HS-27A (cell line): ENCODE data around the gene SUPT16H.
"Not testable (repeated sequence)": the region's sequence is repeated elsewhere in the genome, so short reads cannot be mapped to it uniquely, and the experiment has no call there.

Experiments used
- DNase-seq: peaks from one replicate; pipeline ENCODE4 v3.0.0-alpha.2; 2012; ENCODE audit warnings: low read depth, missing footprints

Gene SUPT16H

DNA sequence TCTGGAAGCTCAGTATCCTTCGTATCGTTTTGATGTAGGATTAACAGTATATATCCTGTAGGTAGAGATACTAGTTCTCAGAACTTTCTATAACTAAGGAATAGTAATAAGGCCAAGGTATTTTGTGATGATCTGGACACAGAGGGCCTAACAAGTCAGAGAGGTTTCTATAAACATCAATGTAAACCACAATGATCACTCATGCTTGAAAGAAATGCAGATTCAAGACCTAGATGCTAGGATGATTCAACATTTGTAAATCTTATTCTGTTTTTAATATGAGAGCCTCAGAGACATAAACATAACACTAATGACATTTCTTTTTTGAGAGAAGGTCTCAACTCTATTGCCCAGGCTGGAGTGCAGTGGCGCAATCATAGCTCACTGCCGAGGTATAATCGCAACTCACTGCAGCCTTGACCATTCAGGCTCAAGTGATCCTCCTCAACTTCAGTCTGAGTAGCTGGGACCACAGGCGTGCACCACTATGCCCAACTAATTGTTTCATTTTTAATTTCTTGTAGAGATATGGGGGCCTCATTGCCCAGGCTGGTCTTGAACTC, 16.2 kb downstream of the SUPT16H start:
- DNase-seq: no peak

DNA sequence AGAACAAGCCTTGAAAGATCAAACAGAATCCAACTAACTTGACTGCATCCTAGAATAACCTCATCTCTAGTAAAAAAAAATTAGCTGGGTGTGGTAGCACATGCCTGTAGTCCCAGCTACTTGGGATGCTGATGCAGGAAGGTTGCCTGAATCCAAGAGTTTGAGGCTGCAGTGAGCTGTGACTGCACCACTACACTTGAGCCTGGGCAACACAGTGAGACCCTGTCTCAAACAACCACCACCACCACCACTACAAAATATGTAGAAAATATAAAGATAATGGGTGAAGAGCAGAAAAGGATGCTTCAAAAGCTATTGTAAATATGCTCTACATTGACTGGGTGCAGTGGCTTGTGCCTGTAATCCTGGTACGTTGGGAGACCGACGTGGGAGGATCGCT, 27.3 kb downstream of the SUPT16H start:
- DNase-seq: no peak

DNA sequence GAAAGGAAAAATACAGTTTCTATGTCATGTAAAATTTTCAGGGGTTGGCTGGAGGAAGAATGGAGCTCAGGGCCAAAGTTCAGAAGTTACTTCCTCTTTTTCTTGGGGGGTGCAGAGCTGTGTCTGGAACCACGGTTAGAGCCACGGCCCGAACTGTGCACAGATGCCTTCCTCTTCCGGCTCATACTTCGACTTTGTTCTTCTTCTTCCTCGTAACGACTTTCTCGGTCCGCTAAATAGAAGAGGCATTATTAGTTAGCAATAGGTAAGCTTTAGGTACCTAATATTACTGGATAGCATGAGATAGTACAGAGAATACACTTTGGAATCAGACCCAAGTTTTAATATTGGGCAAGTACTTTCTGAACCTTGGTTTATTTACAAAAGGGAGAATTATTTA, 31.2 kb downstream of the SUPT16H start:
- no peak for DNase-seq

GRCh38 chr14:21350539-21350938, 33.3 kb downstream of the SUPT16H start:
- DNase-seq: no peak

GRCh38 chr14:21347201-21347600, 36.6 kb downstream of the SUPT16H start:
- no peak for DNase-seq

- DNase-seq: no peak
These were observed 37.2 kb downstream of the SUPT16H start for GRCh38 chr14:21346532-21347135.

DNA sequence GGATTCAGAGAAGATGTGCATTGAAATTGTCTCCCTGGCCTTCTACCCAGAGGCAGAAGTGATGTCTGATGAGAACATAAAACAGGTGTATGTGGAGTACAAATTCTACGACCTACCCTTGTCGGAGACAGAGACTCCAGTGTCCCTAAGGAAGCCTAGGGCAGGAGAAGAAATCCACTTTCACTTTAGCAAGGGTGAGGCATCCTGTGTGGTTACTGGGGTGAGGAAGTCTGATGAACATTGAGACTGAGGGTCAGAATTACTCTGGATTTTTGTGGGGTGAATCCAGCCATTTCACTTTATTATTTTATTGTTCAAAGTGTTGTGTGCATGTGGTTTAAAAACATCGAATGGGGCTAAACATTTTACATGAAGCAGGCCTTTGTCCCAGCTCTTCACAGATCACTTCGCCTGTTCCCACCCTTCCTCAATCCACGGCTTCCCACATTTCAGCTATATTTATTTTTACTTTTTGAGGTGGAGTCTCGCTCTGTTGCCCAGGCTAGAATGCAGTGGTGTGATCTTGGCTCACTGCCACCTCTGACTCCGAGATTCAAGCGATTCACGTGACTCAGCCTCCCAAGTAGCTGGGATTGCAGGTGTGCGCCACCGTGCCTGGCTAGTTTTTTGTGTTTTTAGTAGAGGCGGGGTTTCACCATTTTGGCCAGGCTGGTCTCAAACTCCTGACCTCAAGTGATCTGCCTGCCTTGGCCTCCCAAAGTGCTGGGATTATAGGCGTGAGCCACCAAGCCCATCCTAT, 40.6 kb downstream of the SUPT16H start:
- DNase-seq: no peak

DNA sequence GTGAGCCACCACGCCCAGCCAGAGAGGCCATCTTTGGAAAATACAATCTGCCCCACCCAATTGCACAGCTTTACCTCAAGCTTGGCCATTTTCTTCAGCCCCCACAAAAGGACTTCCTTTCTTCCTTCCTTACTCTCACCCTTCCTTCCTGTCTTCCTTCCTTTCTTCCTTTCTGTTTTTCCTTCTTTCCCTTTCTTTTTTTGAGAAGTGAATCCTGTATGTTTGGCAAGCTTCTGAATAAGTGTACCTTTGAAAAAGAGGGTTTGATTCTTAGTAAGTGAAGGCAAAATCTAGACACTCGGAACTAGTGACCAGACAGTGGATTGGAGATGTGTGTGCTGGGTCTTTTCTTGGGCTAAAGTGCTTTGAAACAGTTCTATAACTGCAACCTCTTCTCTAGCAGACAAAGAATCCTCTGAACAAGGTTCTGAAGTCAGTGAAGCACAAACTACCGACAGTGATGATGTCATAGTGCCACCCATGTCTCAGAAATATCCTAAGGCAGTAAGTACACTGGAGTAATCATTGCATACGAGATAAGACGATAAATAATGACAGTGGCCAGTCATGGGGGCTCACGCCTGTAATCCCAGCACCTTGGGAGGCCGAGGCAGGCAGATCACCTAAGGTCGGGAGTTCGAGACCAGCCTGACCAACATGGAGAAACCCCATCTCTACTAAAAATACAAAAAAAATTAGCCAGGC, 49.5 kb downstream of the SUPT16H start:
- no peak for DNase-seq

DNA sequence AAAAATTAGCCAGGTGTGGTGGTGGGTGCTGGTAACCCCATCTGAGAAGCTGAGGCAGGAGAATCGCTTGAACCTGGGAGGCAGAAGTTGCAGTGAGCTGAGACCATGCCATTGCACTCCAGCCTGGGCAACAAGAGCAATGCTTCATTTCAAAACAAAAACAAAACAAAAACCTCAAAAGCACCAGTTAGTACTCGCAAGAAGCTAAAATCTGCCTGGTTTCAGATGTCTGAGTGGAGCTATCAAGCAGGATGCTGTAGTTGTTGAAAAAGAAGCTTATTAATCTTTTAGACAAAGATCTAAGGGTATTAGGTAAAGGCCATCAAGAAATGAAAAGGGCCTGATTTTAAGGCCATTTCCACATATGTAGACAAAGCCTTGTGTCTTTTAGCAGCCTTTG, 50.9 kb downstream of the SUPT16H start:
- DNase-seq: no peak

GRCh38 chr14:21326972-21327371, 56.8 kb downstream of the SUPT16H start:
- DNase-seq: no peak

DNA sequence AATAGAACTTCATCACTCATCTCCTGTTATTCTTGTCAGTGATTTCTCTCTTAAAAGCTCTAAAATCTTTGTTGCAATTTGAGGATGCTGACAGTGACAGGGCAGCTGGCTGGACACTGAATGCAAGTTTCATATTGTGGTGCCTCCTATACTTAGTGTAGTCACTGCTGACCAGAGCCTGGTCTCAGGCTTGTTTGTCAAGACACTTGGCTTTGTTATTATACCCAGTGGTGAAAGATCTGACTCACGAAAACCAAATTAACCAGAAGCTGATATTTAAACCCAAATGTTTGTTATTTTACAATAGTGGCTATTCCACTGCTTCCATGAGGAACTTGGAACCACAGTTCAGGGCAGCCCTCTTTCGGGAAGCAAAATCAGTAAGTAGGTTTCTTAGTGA, 61.1 kb downstream of the SUPT16H start:
- no peak for DNase-seq

- DNase-seq: no peak
These were observed 62.9 kb downstream of the SUPT16H start for GRCh38 chr14:21320913-21321312.

GRCh38 chr14:21317398-21317797, 66.4 kb downstream of the SUPT16H start:
- no peak for DNase-seq

- DNase-seq: no peak
These were observed 70.3 kb downstream of the SUPT16H start for GRCh38 chr14:21313512-21313911.

DNA sequence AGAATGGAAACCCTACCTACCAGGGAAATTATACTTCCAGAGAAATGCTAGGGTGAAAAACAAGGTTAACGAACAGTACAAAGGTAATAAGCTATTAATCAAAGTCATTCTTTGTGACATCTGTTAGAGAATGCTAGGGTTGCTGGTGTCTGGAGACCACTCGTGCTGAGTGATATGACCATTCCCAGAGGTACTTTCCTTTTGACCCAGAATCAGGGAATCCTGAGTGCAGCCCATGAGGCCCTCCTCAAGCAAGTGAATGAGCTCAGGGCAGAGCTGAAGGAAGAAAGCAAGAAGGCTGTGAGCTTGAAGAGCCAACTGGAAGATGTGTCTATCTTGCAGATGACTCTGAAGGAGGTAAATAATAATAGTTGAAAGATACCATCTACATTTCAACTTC, 72.2 kb downstream of the SUPT16H start:
- DNase-seq: no peak

DNA sequence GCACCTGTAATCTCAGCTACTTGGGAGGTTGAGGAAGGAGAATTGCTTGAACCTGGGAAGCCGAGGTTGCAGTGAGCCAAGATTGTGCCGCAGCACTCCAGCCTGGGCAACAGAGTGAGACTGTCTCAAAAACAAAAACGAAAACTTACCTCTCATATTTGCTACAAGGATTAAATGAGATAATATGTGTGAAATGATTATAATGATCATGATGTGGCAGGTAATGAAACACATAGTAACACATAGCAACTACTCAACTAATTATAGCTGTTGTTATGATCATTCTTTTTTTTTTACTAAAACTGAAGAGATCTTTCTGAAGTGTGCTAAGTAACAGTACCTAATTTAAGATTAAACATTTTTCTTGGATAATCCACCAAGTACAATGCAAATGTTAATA, 73.9 kb downstream of the SUPT16H start:
- no peak for DNase-seq

DNA sequence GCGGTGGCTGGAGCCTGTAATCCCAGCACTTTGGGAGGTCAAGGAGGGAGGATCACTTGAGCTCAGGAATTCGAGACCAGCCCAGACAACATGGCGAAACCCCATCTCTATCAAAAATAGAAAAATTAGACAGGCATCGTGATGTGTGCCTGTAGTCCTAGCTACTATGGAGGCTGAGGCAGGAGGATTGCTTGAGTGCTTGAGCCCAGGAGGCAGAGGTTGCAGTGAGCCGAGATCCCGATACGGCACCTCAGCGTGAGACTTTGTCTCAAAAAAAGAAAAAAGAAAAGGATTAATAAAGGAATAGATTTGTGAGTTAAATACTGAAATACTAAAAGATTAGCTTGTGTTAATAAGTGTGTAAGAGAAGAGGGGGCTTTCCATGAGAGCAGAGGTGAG, 74.6 kb downstream of the SUPT16H start:
- no peak for DNase-seq

GRCh38 chr14:21308479-21309237, 75.2 kb downstream of the SUPT16H start:
- DNase-seq: no peak

DNA sequence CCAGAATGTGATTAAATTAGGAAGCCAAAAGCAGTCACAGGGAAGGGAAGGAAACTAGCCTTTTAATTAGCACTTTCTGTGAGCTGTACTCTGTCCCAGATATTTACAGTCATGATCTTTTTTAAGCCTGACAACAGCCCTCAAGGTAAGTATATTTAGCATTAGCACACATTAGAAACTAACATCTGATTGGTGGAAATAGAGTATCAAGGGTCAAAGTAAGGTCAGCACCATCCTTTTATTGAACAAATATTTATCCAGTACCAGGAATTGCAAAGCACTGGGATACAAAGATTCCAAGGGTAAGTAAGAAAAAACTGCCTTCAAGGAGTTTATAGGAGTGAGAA, 75.7 kb downstream of the SUPT16H start:
- DNase-seq: no peak

- DNase-seq: no peak
These were observed 76.2 kb downstream of the SUPT16H start for GRCh38 chr14:21307637-21308036.

DNA sequence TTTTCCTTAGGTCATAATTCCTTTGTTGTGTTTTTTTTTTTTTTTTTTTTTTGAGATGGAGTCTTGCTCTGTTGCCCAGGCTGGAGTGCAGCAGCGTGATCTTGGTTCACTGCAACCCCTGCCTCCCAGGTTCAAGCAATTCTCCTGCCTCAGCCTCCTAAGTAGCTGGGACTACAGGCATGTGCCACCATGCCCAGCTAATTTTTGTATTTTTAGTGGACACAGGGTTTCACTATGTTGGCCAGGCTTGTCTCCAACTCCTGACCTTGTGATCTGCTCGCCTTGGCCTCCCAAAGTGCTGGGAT, 81.0 kb downstream of the SUPT16H start:
- DNase-seq: not testable (repeated sequence)

- DNase-seq: no peak
These were observed 81.6 kb downstream of the SUPT16H start for GRCh38 chr14:21302013-21302835.
